Measurements from ENCODE around the gene OGG1. TPM values are rescaled to one million over a fixed set of nuclear protein-coding genes. Genes with fewer than 3 reads are reported as not detected.
A peak's percentile ranks its signal among the peaks of the same experiment; 100 is the strongest.

The OGG1 gene
- polyA plus RNA-seq, 6 donors from 2014 or later: 23.2 to 35.1 (median 30.1) TPM

GRCh38 chr3:9800529-9800928 lies 50.8 kb downstream of the OGG1 start:
- no peak for ATAC-seq (ENCODE audit: low read depth in 2 of 2)
- DNase-seq: no peak
- H3K4me3 Mint-ChIP-seq: no peak overlapping the region
- no peaks in the 10 kb centered on the region for H3K27me3 Mint-ChIP-seq
- peaks cover 19 to 39% (median 23%) of the 10 kb centered on the region in 3 donors for H3K4me1 Mint-ChIP-seq
- peaks cover 14 to 18% of the 10 kb centered on the region in 2 donors for H3K36me3 Mint-ChIP-seq
- H3K27ac Mint-ChIP-seq: peak overlapping the region in 1 of 6 donors; percentile 70
- no peaks in the 10 kb centered on the region for H3K9me3 Mint-ChIP-seq

GRCh38 chr3:9803494-9803893 lies 53.7 kb downstream of the OGG1 start:
- Mint-ChIP-seq H3K36me3 (peaks cover 8 to 25% of the 10 kb centered on the region in 2 donors), H3K27me3 (no peaks in the 10 kb centered on the region), H3K27ac (peak overlapping the region in 4 of 6 donors; percentile 64 to 86 (median 72)), H3K4me1 (peaks cover 17 to 20% (median 19%) of the 10 kb centered on the region in 3 donors), H3K9me3 (no peaks in the 10 kb centered on the region), H3K4me3 (no peak overlapping the region)
- ATAC-seq (ENCODE audit: low read depth in 2 of 2) (no peak), DNase-seq (no peak)

GRCh38 chr3:9804996-9805395 lies 55.2 kb downstream of the OGG1 start:
- Mint-ChIP-seq H3K27me3 (no peaks in the 10 kb centered on the region), H3K4me1 (peaks cover 28 to 31% (median 30%) of the 10 kb centered on the region in 3 donors), H3K27ac (peak overlapping the region in 1 of 6 donors; percentile 22)

GRCh38 chr3:9806137-9806536 lies 56.4 kb downstream of the OGG1 start:
- H3K4me1 Mint-ChIP-seq: peaks cover 37 to 41% (median 39%) of the 10 kb centered on the region in 3 donors
- ATAC-seq (ENCODE audit: low read depth in 2 of 2): no peak
- no peak for DNase-seq
- H3K9me3 Mint-ChIP-seq: no peaks in the 10 kb centered on the region
- no peak overlapping the region for H3K4me3 Mint-ChIP-seq
- no peaks in the 10 kb centered on the region for H3K27me3 Mint-ChIP-seq
- peaks cover 8 to 25% of the 10 kb centered on the region in 2 donors for H3K36me3 Mint-ChIP-seq
- peak overlapping the region in 1 of 6 donors; percentile 85 for H3K27ac Mint-ChIP-seq

More at GRCh38 chr3:9804996-9805395, 55.2 kb downstream of the OGG1 start:
- no peaks in the 10 kb centered on the region for H3K9me3 Mint-ChIP-seq
- DNase-seq (no peak), ATAC-seq (ENCODE audit: low read depth in 2 of 2) (no peak)
- peaks cover 8 to 25% of the 10 kb centered on the region in 2 donors for H3K36me3 Mint-ChIP-seq
- H3K4me3 Mint-ChIP-seq: no peak overlapping the region

Other genes starting within 250 kb of the OGG1 start
- gene LHFPL4, start 196.1 kb upstream of the OGG1 start, polyA plus RNA-seq (ENCODE audit: low read depth in 6 of 6): under 1 TPM in 4 of 6 donors, not detected in 2; 0.06 to 0.30 (median 0.21) TPM
- 100 to 1,000 TPM in 1 of 6 donors, 10 to 100 TPM in 5; 78.2 to 148 (median 91.4) TPM for gene MTMR14, start 100.4 kb upstream of the OGG1 start, polyA plus RNA-seq (ENCODE audit: low read depth in 6 of 6)
- not detected for gene CPNE9, start 46.1 kb upstream of the OGG1 start, polyA plus RNA-seq (ENCODE audit: low read depth in 6 of 6)
- 10 to 100 TPM in 2 of 6 donors, 1 to 10 TPM in 4; 3.0 to 22.0 (median 9.0) TPM for gene BRPF1, start 18.2 kb upstream of the OGG1 start, polyA plus RNA-seq (ENCODE audit: low read depth in 6 of 6)
- 1 to 10 TPM in 3 of 6 donors, under 1 TPM in 2, not detected in 1; 0.26 to 2.3 (median 1.2) TPM for gene CAMK1, start 20.0 kb downstream of the OGG1 start, polyA plus RNA-seq (ENCODE audit: low read depth in 6 of 6)
- 10 to 100 TPM; 39.7 to 67.1 (median 45.6) TPM for gene TADA3, start 42.5 kb downstream of the OGG1 start, polyA plus RNA-seq (ENCODE audit: low read depth in 6 of 6)
- 100 to 1,000 TPM; 263 to 316 (median 286) TPM for gene ARPC4, start 43.1 kb downstream of the OGG1 start, polyA plus RNA-seq (ENCODE audit: low read depth in 6 of 6)
- gene TTLL3, start 60.3 kb downstream of the OGG1 start, polyA plus RNA-seq (ENCODE audit: low read depth in 6 of 6): 1 to 10 TPM in 5 of 6 donors, not detected in 1; 2.7 to 7.6 (median 3.4) TPM
- 10 to 100 TPM; 56.7 to 76.4 (median 65.2) TPM for gene RPUSD3, start 94.1 kb downstream of the OGG1 start, polyA plus RNA-seq (ENCODE audit: low read depth in 6 of 6)
- under 1 TPM in 1 of 6 donors, not detected in 5; 0.36 TPM for gene CIDEC, start 130.3 kb downstream of the OGG1 start, polyA plus RNA-seq (ENCODE audit: low read depth in 6 of 6)
- gene JAGN1, start 140.7 kb downstream of the OGG1 start, polyA plus RNA-seq (ENCODE audit: low read depth in 6 of 6): 10 to 100 TPM; 53.2 to 70.4 (median 59.7) TPM
- not detected for gene IL17RE, start 152.9 kb downstream of the OGG1 start, polyA plus RNA-seq (ENCODE audit: low read depth in 6 of 6)
- 1 to 10 TPM; 3.9 to 9.1 (median 7.6) TPM for gene IL17RC, start 167.1 kb downstream of the OGG1 start, polyA plus RNA-seq (ENCODE audit: low read depth in 6 of 6)
- gene CRELD1, start 183.9 kb downstream of the OGG1 start, polyA plus RNA-seq (ENCODE audit: low read depth in 6 of 6): 10 to 100 TPM; 16.5 to 60.6 (median 27.5) TPM
- under 1 TPM; 0.22 to 0.82 (median 0.52) TPM for gene PRRT3, start 202.5 kb downstream of the OGG1 start, polyA plus RNA-seq (ENCODE audit: low read depth in 6 of 6)
- 10 to 100 TPM; 43.5 to 72.0 (median 54.8) TPM for gene EMC3, start 236.9 kb downstream of the OGG1 start, polyA plus RNA-seq (ENCODE audit: low read depth in 6 of 6)

Measured in naive B cell (primary cell).